Stimulated activated CD8-positive, alpha-beta memory T cell treated with anti-CD3 and anti-CD28 coated beads, Interleukin-15, amount 100 ng/mL, for 4 hours (primary cell): Measurements from ENCODE around the gene MAP4K4.

Experiments
- DNase-seq, 2 donors: peaks; one replicate each; pipeline ENCODE4 v3.0.0-alpha.2; 2020; ENCODE audit warnings: low read depth in 2 of 2

The MAP4K4 gene

GRCh38 chr2:101697124-101698013 is at the start of gene MAP4K4:
Gene MAP4K4, plus strand, starts transcription at chr2:101697707. Its CDS starts 374 bp downstream, at chr2:101698081.
- DNase-seq: peak; percentile 67 to 71

GRCh38 chr2:101653469-101653868 is 44.0 kb upstream of the MAP4K4 start:
- no peak for DNase-seq

GRCh38 chr2:101655702-101656422 is 41.6 kb upstream of the MAP4K4 start:
- DNase-seq: no peak

GRCh38 chr2:101657787-101658186 is 39.7 kb upstream of the MAP4K4 start:
- no peak for DNase-seq

DNA sequence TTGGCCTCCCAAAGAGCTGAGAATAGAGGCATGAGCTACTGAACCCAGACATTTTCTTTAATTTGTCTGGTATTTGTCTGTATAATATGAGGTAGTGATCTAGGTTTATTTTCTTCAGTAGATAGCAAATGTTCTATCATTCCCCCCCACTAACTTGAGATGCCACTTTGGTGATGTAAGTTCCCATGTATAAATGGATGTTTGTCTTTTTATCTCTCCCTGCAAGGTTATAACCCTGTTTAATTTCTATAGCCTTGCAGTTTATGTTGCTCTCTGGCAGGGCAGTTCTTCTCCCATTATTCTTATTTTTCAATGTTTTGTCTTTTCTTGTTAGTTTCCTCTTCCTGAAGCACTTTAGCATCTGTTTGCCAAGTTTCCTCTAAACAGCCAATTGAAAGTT is 39.1 kb upstream of the MAP4K4 start:
- DNase-seq: no peak

GRCh38 chr2:101665312-101665711 is 32.2 kb upstream of the MAP4K4 start:
- DNase-seq: no peak

DNA sequence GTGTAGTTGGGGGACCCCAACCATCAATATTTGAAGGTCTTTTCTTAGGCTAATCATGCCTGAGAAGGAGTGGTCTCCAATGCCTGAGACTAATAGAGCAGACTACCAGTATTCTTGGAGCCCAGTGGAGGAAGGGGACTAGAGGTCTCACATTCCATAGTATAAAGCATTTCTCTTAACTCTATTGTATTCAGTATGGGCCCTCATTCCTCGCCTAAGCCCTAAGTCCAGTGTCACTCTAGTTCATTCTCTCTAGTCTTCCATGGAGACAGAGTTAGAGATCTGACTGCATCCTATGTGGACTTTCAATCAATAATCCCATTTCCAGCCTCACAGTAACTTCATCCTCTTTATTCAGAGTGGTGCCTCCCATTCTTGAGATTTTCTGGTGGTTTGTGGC is 29.7 kb upstream of the MAP4K4 start:
- DNase-seq: no peak

GRCh38 chr2:101672047-101672446 is 25.5 kb upstream of the MAP4K4 start:
- DNase-seq: no peak

DNA sequence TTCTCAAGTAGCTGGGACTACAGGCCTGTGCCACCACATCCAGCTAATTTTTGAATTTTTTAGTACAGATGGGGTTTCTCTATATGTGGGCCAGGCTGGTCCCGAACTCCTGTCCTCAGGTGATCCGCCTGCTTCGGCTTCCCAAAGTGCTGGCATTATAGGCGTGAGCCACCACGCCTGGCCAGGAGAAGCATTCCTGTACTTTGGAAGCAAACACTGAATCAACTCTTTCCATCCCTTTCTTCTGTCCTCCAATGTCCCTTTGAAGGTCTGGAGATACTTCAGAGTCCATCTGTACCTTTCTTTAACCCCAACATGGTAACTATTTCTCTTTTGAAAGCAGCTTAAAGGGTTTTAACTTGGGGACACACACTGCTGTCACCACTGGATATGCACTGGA is 23.6 kb upstream of the MAP4K4 start:
- DNase-seq: no peak

DNA sequence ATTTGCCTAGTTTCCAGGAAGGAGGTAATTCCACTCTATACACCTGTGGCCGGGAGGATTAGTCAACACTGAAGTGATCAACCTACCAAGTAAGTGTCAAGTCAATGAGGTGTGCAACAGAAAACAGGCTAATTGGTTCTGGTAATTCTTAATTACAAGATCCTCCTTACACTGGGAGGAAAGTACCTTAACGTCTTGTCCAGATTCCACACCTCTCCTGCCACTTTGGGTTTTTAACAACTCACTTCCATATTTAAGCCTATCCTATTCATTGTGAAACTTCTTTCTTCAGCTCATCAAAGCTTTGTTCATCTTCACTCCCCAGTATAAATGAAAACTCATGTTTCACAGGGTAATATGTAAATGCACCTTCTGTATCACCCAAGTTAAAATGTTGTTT is 22.0 kb upstream of the MAP4K4 start:
- DNase-seq: no peak

DNA sequence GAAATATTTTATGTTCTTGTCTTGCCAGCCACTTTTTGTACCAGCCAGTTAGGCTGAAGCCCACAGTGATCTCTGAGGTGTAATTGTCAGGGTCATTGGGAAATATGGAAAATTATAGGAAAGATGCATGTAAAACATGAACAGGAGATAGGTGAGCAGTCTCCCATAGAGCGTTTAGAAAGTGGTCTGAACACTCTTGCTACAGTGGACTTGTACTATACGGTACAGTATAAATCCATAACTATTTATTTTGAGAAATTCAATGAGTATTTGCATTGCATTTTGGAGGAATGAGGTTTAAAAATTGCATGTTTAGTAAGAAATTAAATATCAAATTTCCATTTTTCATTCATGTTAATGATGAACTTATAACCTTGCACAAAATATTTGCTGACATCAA is 20.8 kb upstream of the MAP4K4 start:
- DNase-seq: no peak

- no peak for DNase-seq
Observed at GRCh38 chr2:101677658-101678057, 19.8 kb upstream of the MAP4K4 start.

DNA sequence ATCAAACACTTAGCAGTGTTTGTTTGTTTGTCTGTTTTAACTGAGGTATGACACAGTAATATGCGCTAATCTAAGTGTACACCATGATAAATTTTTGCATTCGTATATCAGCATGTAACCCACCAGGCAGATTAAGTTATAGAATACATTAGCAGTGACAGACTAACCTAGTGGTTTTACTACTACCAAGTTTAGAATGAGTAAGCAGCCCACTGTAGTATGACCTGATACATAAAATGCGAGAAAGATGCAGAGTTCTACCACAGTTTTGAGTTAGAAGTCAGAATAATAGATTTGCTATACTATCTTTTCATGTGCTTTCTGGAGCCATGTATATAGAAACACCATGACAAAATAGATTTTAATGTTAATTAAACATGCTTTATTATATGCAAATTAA is 19.1 kb upstream of the MAP4K4 start:
- no peak for DNase-seq

DNA sequence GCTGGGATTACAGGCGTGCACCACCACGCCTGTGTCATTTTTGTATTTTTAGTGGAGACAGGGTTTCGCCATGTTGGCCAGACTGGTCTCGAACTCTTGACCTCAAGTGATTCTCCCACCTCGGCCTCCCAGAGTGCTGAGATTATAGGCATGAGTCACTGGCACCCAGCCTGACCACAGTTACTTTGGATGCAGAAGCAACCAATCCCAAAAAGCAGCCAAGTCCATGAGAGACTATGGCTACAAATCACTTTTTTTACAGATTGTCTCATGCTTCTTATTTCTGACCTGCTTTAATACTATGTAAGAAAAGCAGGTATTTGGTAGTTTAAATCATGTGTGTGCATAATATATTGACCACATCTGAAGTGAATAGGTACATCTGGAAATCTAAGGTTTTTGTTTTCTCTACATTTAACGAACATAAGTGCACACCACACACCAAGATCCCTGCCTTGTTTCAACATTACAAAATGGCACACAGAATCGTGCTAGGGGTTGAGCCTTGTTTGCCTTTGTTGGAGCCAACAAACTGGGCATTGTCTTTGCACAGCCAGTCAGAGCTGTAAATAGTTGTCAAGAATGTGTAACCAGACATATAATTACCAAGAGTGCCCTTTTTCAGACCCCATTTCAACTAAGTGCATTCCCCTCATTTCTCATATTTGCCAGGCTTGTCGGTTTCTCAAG is 18.3 kb upstream of the MAP4K4 start:
- no peak for DNase-seq

DNA sequence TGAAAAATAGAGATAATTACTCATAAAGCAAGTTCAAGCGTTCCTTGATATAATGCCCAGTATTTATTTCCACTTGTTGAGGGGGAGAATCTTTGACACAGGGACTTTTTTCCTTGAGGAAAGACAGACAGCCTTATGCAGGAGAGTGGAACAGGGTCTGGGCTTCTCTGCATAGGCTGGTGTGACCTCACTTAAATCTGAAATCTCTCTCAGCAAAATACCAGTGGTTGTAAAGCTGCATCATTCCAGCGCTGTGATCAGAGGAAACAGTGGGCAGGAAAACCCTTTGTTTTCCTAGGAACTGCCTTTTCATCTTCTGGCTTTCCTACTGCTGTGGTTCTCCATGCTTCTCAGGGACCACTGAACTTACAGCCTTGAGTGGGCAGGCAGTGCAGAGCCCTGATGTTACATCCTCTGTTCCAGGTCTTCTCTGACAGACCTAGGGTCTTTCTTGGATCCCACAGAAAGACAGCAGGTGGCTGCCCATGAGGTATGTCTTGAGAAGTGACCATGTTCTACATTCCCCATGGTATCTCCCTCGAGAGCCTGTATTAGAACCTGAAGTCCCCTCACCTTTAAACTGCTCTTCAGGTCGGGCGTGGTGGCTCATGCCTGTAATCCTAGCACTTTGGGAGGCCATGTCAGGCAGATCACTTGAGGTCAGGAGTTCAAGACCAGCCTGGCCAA is 17.6 kb upstream of the MAP4K4 start:
- DNase-seq: no peak

DNA sequence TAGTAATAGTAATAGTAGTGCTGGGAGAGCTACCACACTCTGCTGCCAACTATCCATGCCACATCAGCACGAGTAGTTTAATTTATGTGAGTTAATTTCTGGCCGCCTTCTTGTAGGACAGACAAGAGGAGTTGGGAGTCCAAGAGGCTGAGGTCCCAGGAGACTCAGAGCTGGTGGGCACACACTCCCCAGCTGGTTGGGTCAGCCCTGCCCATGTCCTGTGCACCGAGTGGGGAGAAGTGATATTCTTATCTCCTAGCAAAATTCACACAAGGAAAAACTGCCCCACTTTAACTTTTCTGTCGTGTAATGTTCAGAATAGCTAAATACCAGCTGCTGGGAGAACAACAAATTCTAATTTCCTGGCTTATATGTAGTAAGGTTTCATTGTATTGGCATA is 15.2 kb upstream of the MAP4K4 start:
- DNase-seq: no peak

- DNase-seq: no peak
Observed at GRCh38 chr2:101684313-101684712, 13.2 kb upstream of the MAP4K4 start.

- no peak for DNase-seq
Observed at GRCh38 chr2:101688261-101688660, 9.2 kb upstream of the MAP4K4 start.

DNA sequence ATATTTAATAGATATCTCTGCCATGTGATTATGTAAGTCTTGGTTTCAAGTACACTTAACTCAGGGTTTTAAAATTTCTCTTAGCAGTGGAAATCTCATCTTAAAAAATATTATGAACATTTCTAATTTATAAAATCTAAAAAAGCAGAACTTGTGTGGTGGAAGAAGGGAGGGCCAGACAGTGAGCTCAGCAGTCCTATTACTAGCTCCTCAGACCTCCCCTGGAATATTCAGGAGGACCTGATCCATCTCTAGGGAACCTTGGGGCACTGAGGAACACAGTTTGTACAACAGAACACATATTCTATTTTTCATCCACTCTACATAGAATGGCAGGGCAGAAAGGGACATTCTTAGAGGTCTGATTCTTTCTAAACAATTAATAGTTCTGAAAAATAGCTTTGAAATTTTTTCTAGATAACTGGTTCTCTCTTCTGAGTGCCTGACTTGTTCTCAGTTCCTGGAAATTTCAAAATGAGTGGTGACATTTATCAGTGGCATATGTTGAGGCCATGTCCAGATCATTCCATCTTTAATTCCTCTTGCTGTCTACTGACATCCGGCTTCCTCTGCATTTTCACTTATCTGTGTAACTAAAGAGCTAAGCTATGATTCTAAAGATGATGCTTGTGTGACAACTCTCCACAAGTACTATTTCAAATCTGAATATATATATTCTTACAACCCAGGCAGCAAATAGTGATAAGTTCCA is 8.2 kb upstream of the MAP4K4 start:
- no peak for DNase-seq

GRCh38 chr2:101690547-101691152 is 6.9 kb upstream of the MAP4K4 start:
- no peak for DNase-seq

DNA sequence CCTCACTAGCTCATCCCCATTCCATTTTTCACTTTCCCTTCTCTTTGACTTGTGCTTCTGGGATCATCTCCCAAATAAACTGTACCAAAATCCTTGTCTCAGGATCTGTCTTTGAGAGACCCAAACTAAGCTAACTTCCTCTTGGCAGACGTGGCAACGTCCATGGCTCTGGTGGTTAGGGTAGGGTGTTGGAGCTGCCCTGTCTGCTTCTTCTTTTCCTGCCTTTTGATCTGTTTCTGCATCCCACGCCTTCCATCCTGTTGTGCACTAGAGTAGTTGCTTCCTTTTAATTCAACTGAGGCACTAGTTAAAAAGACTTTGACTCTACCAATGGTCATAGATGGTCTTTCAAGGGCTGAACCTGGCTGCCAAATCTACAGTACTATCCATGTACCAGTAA is 5.5 kb upstream of the MAP4K4 start:
- no peak for DNase-seq
